C4-2B (cell line): ENCODE data around the gene KIF21A.

Source experiments
- H3K27ac ChIP-seq: fragments of 450-650 bp; 2 replicates; pipeline ENCODE4 v1.5.1; 2017
- CTCF ChIP-seq: fragments of 450-650 bp; conservative IDR thresholded peaks from 2 replicates; pipeline ENCODE4 v1.5.1; 2017; ENCODE audit warnings: mild to moderate bottlenecking
- ZFX ChIP-seq: fragments of 450-650 bp; IDR thresholded peaks from 2 replicates; pipeline ENCODE4 v1.6.1; 2017

Gene KIF21A

GRCh38 chr12:39442831-39443080 is 164 bp downstream of the KIF21A start:
- H3K27ac ChIP-seq, result peak overlapping the region; percentile 93
- TF ChIP-seq ZFX (peak; percentile 43), CTCF (no peak)

GRCh38 chr12:39441963-39442830 is 723 bp downstream of the KIF21A start:
- peak overlapping the region; percentile 93 for H3K27ac ChIP-seq
- TF ChIP-seq CTCF (no peak), ZFX (peak; percentile 55; the same call in 1 of the 2 replicates)

- no peak for TF ChIP-seq CTCF
- no peak for TF ChIP-seq ZFX
- peak overlapping the region; percentile 93; the same call in 1 of the 2 replicates for H3K27ac ChIP-seq
These were observed 1.5 kb downstream of the KIF21A start for GRCh38 chr12:39441189-39441962.

GRCh38 chr12:39440781-39441180 is 2.1 kb downstream of the KIF21A start:
- H3K27ac ChIP-seq, result no peak overlapping the region
- TF ChIP-seq CTCF, result no peak
- TF ChIP-seq ZFX, result no peak

- no peak for TF ChIP-seq ZFX
- no peak for TF ChIP-seq CTCF
- no peak overlapping the region for H3K27ac ChIP-seq
These were observed 2.8 kb downstream of the KIF21A start for GRCh38 chr12:39440101-39440500.

GRCh38 chr12:39435531-39435930 is 7.4 kb downstream of the KIF21A start:
- no peak overlapping the region for H3K27ac ChIP-seq
- TF ChIP-seq ZFX, result no peak
- TF ChIP-seq CTCF, result no peak

GRCh38 chr12:39431797-39432196 is 11.1 kb downstream of the KIF21A start:
- H3K27ac ChIP-seq, result no peak overlapping the region
- TF ChIP-seq CTCF (no peak), ZFX (no peak)
